GM21717 (cell line): ENCODE data around the gene EPHB4.

ENCODE experiments used
- ATAC-seq: cut with Tn5 transposase; IDR thresholded peaks from one replicate; pipeline ENCODE4 v1.9.1; 2021; ENCODE audit warnings: mild to moderate bottlenecking, moderate library complexity; ENCODE audit not compliant: unreplicated experiment

Gene EPHB4

GRCh38 chr7:100827330-100828226 lies at the start of gene EPHB4:
Gene EPHB4 (minus strand): TSS chr7:100827523. CDS start chr7:100827030, 493 bp downstream.
- no peak for ATAC-seq

GRCh38 chr7:100875356-100875751 lies 48.0 kb upstream of the EPHB4 start:
- ATAC-seq: peak; percentile 22

GRCh38 chr7:100874577-100875355 lies 47.4 kb upstream of the EPHB4 start, which contains the start of gene SRRT:
Gene SRRT (plus strand): TSS chr7:100875103. CDS start chr7:100875591, 488 bp downstream.
- ATAC-seq: peak; percentile 74

DNA sequence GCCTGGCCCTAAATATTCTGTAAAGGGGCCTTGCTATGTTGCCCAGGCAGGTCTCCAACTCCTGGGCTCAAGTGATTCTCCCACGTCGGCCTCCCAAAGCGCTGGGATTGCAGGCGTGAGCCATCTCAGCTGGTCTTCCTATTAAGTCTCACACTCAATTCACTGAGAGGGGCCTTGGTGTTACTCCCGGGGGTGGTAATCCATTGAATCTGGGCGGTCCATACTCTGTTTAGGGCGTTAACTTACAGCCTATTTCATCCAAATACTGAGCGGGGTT lies 46.9 kb upstream of the EPHB4 start:
- ATAC-seq: no peak

DNA sequence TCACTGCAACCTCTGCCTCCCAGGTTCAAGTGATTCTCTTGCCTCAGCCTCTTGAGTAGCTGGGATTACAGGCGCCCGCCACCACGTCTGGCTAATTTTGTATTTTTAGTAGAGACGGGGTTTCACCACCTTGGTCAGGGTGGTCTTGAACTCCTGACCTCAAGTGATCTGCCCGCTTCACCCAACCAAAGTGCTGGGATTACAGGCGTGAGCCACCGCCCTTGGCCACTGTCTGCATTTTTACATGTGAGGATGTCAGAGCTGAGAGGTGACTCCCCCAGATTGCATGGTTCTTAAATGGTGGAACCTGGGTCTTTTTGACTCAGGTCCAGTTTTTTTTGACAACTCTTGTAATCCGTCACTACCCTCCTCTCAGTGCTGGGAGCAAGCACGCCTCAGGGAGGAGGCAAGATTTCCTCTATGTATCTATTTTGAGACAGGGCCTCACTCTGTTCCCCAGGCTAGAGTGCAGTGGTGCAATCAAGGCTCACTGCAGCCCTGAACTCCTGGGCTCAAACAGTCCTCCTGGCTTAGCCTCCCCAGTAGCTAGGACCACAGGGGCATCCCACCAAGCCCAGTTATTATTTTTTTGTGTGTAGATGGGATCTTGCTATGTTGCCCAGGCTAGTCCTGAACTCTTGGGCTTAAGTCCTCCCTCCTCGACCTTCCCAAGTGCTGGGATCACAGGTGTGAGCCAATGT lies 46.4 kb upstream of the EPHB4 start:
- no peak for ATAC-seq

DNA sequence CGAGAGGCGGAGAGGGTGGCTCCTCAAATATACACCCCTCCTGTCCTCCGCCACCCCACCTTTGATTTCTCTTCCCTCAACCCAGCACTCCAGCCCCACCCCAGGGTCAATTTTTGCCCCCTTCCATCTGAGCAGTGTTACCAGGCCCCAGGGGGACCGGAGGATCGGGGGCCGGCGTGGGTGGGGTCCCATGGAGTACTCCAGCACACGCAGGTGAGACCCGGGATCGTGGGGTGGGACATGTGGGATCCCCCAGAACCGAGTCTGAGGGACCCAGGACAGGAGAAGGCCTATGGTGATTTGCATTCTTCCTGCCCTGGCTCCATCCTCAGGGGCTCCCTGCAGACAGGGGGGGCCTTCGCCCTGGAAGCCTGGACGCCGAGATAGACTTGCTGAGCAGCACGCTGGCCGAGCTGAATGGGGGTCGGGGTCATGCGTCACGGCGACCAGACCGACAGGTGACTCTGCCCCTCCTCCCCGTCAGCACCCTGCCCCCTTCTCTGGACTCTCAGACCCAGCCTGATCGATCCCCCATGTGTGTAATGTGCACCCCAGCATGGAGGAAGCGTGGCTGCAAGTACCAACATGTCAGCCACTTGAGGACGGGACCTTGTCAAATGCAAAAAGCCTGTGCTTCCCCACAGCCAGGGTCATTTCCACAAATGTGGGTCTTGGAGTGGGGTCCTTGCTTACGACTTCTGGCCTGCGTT lies 40.6 kb upstream of the EPHB4 start:
- ATAC-seq: no peak

DNA sequence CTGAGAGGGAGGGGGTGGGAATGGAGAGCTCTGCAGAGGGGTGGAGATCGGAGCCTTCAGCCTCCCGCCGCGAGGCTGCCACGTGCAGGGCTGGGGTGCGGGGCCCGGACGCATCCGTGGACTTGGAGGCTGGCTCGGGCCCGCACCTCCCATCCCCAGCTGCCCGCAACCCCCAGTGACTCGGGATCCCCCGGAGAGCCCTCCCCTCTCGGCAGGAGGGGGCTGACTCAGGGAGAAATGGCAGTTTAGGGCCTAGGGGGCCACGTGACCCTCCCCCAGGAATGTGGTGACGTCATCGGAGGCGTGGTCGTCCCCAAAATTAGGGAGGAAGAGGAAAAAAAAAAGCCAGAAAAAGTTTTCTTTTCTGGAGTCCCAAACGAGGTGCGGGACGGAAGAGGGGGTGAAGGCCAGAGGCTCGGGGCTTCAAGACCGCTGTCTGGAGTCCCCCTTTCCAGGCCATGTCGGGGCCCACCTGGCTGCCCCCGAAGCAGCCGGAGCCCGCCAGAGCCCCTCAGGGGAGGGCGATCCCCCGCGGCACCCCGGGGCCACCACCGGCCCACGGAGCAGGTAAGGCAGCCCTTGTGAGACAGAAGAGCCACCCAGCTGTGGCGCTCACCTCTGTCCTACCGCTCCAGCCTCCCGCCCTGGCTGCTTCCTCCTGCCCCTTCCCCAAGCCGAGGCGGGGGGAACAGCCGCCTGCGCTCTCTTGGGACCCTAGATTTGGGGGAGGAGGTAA lies 39.9 kb upstream of the EPHB4 start, which contains the start of gene TRIP6:
Gene TRIP6 (plus strand): TSS at position 348 of the 736 bp plus-strand sequence. CDS start 111 bp downstream, at position 459.
- ATAC-seq: no peak

- ATAC-seq: no peak
Observed at GRCh38 chr7:100866729-100867039, 39.4 kb upstream of the EPHB4 start.

- ATAC-seq: no peak
Observed at GRCh38 chr7:100865938-100866728, 38.8 kb upstream of the EPHB4 start.

DNA sequence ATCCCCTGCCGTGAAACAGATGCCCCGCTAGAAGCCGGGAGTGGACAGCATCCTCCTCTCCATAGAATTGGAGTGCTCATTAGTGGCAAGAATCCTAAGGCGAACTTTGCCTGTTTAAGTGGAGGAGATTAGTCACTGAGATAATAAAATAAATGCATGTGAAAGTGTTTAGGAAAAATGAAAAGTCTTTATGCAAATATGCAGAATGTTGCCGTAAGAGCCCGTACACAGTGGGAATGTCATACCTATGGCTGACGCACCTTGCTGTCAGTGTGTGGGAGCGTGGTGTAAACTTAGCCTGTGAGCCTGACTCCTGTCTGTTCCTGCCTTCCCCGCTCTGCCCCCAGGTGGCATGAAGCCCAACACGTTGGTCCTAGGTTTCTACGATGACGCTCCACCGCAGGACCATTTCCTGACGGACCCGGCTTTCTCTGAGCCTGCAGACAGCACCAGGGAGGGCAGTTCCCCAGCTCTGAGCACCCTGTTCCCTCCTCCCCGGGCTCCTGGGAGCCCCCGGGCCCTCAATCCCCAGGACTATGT lies 38.1 kb upstream of the EPHB4 start:
- no peak for ATAC-seq

- ATAC-seq: no peak
Observed at GRCh38 chr7:100864263-100864845, 37.0 kb upstream of the EPHB4 start.

- ATAC-seq: no peak
Observed at GRCh38 chr7:100863406-100863950, 36.2 kb upstream of the EPHB4 start.

DNA sequence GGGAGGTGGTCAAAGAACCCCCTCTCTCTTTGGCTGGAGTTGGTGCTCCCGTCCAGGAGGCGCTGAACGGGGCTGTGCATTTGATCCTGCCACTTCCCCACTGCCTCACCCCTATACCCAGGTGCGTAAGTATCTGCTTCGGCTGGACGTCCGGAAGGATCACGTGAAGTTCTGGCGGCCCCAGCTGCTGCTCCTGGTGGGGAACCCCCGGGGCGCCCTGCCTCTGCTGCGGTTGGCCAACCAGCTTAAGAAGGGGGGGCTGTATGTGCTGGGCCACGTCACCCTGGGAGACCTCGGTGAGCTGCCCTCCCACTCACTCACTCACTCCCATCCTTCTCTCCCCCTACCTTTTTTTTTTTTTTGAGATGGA lies 34.3 kb upstream of the EPHB4 start:
- ATAC-seq: no peak

DNA sequence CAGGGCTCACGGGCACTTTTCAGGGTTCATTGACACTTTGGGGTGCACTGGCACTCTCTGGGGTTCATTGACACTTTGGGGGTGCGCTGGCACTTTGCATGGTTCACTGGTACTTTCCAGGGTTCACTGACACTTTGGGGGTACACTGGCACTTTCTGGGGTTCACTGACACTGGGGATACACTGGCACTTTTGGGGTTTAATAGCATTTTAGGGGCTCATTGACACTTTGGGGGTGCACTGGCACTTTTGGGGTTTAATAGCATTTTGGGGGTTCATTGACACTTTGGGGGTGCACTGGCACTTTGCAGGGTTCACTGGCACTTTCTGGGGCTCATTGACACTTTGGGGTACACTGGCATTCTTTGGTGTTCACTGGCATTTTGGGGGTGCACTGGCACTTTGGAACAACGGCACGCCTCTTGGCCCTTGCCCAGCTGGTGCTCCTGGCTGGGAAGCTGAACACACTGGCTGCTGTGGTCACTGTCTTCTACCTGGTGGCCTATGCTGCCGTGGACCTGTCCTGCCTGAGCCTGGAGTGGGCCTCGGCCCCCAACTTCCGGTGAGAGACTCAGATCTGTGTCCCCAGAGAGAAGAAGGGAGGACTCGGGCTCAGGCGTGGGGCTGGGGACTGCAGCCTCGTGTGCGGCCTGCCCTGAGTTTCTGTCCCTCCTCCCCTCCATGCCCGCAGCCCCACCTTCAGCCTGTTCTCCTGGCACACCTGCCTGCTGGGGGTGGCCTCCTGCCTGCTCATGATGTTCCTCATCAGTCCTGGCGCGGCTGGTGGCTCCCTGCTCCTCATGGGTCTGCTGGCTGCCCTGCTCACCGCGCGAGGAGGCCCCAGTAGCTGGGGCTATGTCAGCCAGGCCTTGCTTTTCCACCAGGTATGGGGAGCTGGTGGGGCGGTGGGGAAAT lies 33.6 kb upstream of the EPHB4 start:
- ATAC-seq: no peak

GRCh38 chr7:100859856-100860255 lies 32.5 kb upstream of the EPHB4 start:
- ATAC-seq: no peak

DNA sequence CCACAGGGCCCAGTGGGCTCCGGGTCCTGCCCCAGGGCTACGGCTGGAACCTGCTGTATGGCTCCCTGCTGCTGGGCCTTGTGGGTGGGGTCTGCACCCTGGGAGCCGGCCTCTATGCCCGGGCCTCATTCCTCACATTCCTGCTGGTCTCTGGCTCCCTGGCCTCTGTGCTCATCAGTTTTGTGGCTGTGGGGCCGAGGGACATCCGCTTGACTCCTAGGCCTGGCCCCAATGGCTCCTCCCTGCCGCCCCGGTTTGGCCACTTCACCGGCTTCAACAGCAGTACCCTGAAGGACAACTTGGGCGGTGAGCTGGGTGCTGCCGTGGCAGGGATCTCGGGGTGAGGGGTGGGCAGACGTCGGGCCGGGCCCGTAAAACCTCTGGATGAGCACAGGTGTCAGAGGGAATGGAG lies 29.6 kb upstream of the EPHB4 start:
- no peak for ATAC-seq

DNA sequence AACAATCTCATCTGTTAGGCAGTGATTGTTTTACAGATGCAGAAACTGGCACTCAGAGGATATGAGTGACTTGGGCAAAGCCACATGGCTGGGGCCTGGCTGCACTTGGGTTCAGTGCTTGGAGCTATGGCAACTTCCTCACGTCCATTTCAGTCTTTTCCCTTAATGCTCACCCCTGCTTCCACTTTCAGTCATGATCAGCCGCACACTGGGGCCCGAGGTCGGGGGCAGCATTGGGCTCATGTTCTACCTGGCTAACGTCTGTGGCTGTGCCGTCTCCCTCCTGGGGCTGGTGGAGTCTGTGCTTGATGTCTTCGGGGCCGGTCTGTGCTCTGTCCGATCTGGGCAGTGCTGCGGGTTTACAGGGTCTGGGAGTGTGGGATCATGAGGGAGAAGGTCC lies 28.2 kb upstream of the EPHB4 start:
- no peak for ATAC-seq
